SK-N-MC (cell line): Measurements from ENCODE around the gene KCNK3.

ENCODE experiments used
- EZH2 ChIP-seq: fragments of 200-600 bp; sonication (generic); IDR thresholded peaks from one replicate; pipeline ENCODE4 v1.6.1; 2017; ENCODE audit warnings: antibody characterized with exemption
- POLR2AphosphoS5 ChIP-seq: IDR thresholded peaks from 2 replicates; pipeline ENCODE4 v1.6.1; 2012; ENCODE audit warnings: mild to moderate bottlenecking, low read depth, low read length, borderline replicate concordance

GRCh38 chr2:26730549-26731344 lies 38.2 kb downstream of the KCNK3 start:
- TF ChIP-seq EZH2 (no peak), POLR2AphosphoS5 (no peak)
